ENCODE measurements around the gene HOXA7. TPM values are rescaled to one million over a fixed set of nuclear protein-coding genes. Genes with fewer than 3 reads are reported as not detected.

The HOXA7 gene
- total and polyA plus RNA-seq, 2 experiments from 2014 or later, result 0.24 TPM; not detected in 1

DNA sequence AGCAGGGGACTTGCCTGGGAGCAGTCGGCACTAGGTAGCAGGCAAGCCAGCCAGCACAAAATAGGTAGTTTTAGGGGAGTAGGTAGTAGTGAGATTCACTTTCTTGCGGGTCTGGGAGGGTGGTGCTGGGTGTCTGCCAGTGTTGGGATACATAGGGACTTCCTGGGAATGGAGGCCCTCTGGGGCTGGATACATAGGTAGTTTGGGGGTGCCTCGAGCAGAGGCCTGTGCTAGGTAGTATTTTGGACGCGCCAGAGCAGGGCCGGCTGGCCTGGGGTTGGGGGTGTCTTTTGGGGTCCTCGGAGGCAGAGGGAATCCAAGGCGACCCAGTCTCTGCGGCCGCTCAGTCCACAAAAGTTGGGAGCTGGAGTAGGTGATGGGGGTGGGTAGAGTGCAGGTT lies 2.1 kb downstream of the HOXA7 start:
- Histone ChIP-seq H3K27me3 (ENCODE audit: insufficient read depth) (peaks cover 100% of the 10 kb centered on the region), H2AFZ (no peak overlapping the region), H3K4me2 (no peak overlapping the region), H4K20me1 (replicated peaks; ENCODE audit: insufficient read depth) (peaks cover 52% of the 10 kb centered on the region), H3K27ac (ENCODE audit: low read depth) (no peak overlapping the region), H3F3A (replicated peaks; ENCODE audit: low read depth) (peaks cover 29% of the 10 kb centered on the region), H3K4me1 (ENCODE audit: insufficient read depth) (peaks cover 8% of the 10 kb centered on the region; the same call in 1 of the 2 replicates), H3K9me2 (ENCODE audit: insufficient read depth) (no peaks in the 10 kb centered on the region), H3K4me3 (no peak overlapping the region), H3K36me3 (ENCODE audit: insufficient read depth) (no peaks in the 10 kb centered on the region), H3K79me2 (replicated peaks; ENCODE audit: insufficient read depth) (no peaks in the 10 kb centered on the region)
- peaks cover 100% of the 10 kb centered on the region for H3K27me3 Mint-ChIP-seq (ENCODE audit: insufficient read depth, low read depth, poor library complexity)
- DNase-seq (ENCODE audit: low spot score) (no peak), ATAC-seq (no peak)
- H3K27ac Mint-ChIP-seq, result no peak overlapping the region
- H3K9me3 Mint-ChIP-seq, result peaks cover 12% of the 10 kb centered on the region; the same call in 2 of the 3 replicates
- TF ChIP-seq, protein P1, sequence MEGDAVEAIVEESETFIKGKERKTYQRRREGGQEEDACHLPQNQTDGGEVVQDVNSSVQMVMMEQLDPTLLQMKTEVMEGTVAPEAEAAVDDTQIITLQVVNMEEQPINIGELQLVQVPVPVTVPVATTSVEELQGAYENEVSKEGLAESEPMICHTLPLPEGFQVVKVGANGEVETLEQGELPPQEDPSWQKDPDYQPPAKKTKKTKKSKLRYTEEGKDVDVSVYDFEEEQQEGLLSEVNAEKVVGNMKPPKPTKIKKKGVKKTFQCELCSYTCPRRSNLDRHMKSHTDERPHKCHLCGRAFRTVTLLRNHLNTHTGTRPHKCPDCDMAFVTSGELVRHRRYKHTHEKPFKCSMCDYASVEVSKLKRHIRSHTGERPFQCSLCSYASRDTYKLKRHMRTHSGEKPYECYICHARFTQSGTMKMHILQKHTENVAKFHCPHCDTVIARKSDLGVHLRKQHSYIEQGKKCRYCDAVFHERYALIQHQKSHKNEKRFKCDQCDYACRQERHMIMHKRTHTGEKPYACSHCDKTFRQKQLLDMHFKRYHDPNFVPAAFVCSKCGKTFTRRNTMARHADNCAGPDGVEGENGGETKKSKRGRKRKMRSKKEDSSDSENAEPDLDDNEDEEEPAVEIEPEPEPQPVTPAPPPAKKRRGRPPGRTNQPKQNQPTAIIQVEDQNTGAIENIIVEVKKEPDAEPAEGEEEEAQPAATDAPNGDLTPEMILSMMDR (conservative IDR thresholded peaks at IDR 0.05; ENCODE audit: low read depth in 2 of 2), result no peak
- H3K4me3 Mint-ChIP-seq, result no peak overlapping the region
- H3K36me3 Mint-ChIP-seq (ENCODE audit: low read depth), result no peaks in the 10 kb centered on the region; the same call in 2 of the 3 replicates
- peaks cover 21% of the 10 kb centered on the region for H3K4me1 Mint-ChIP-seq

GRCh38 chr7:27153526-27153925 lies 2.9 kb downstream of the HOXA7 start:
- Histone ChIP-seq H3K4me1 (ENCODE audit: insufficient read depth) (peaks cover 13% of the 10 kb centered on the region; the same call in 1 of the 2 replicates), H3K4me2 (no peak overlapping the region), H3F3A (replicated peaks; ENCODE audit: low read depth) (peaks cover 29% of the 10 kb centered on the region), H3K4me3 (no peak overlapping the region), H3K27me3 (ENCODE audit: insufficient read depth) (peaks cover 100% of the 10 kb centered on the region), H3K79me2 (replicated peaks; ENCODE audit: insufficient read depth) (no peaks in the 10 kb centered on the region), H2AFZ (no peak overlapping the region), H4K20me1 (replicated peaks; ENCODE audit: insufficient read depth) (peaks cover 52% of the 10 kb centered on the region), H3K36me3 (ENCODE audit: insufficient read depth) (no peaks in the 10 kb centered on the region), H3K27ac (ENCODE audit: low read depth) (no peak overlapping the region), H3K9me2 (ENCODE audit: insufficient read depth) (no peaks in the 10 kb centered on the region)
- Mint-ChIP-seq H3K27ac (no peak overlapping the region), H3K4me1 (peaks cover 21% of the 10 kb centered on the region), H3K36me3 (ENCODE audit: low read depth) (no peaks in the 10 kb centered on the region; the same call in 2 of the 3 replicates), H3K9me3 (peaks cover 12% of the 10 kb centered on the region; the same call in 2 of the 3 replicates), H3K4me3 (no peak overlapping the region), H3K27me3 (ENCODE audit: insufficient read depth, low read depth, poor library complexity) (peaks cover 100% of the 10 kb centered on the region)
- no peak for TF ChIP-seq POLR2AphosphoS5 (IDR thresholded peaks at IDR 0.05; ENCODE audit: low read depth)
- TF ChIP-seq EZH2 (IDR thresholded peaks at IDR 0.05; ENCODE audit: low read depth, unreplicated experiment), result peak; percentile 76
- DNase-seq (ENCODE audit: low spot score) (no peak), ATAC-seq (no peak)

GRCh38 chr7:27152816-27153442 lies 3.5 kb downstream of the HOXA7 start:
- H3K4me2 ChIP-seq, result no peak overlapping the region
- H2AFZ ChIP-seq, result no peak overlapping the region
- peaks cover 19% of the 10 kb centered on the region for H3K4me1 ChIP-seq (ENCODE audit: insufficient read depth)
- Mint-ChIP-seq H3K27ac (no peak overlapping the region), H3K27me3 (ENCODE audit: insufficient read depth, low read depth, poor library complexity) (peaks cover 100% of the 10 kb centered on the region), H3K9me3 (peaks cover 18% of the 10 kb centered on the region), H3K4me3 (no peak overlapping the region), H3K4me1 (peaks cover 24% of the 10 kb centered on the region), H3K36me3 (ENCODE audit: low read depth) (no peaks in the 10 kb centered on the region; the same call in 2 of the 3 replicates)
- H4K20me1 ChIP-seq (replicated peaks; ENCODE audit: insufficient read depth), result peaks cover 51% of the 10 kb centered on the region
- no peaks in the 10 kb centered on the region for H3K79me2 ChIP-seq (replicated peaks; ENCODE audit: insufficient read depth)
- no peaks in the 10 kb centered on the region for H3K36me3 ChIP-seq (ENCODE audit: insufficient read depth)
- H3K9me2 ChIP-seq (ENCODE audit: insufficient read depth), result no peaks in the 10 kb centered on the region
- H3F3A ChIP-seq (replicated peaks; ENCODE audit: low read depth), result peaks cover 35% of the 10 kb centered on the region
- H3K27ac ChIP-seq (ENCODE audit: low read depth), result no peak overlapping the region
- no peak overlapping the region for H3K4me3 ChIP-seq
- DNase-seq (ENCODE audit: low spot score) (peak; percentile 46), ATAC-seq (no peak)
- TF ChIP-seq NANOG (IDR thresholded peaks at IDR 0.05; ENCODE audit: borderline replicate concordance) (no peak), EZH2 (IDR thresholded peaks at IDR 0.05; ENCODE audit: low read depth, unreplicated experiment) (peak; percentile 80), ZNF462 (CRISPR knock-in tag; IDR thresholded peaks at IDR 0.05) (no peak), POLR2AphosphoS5 (IDR thresholded peaks at IDR 0.05; ENCODE audit: low read depth) (no peak), ZNF331 (CRISPR knock-in tag; IDR thresholded peaks at IDR 0.05; ENCODE audit: low read depth) (no peak)
- peaks cover 100% of the 10 kb centered on the region for H3K27me3 ChIP-seq (ENCODE audit: insufficient read depth)

All from GM23338 (cell line).